HG03108 (cell line): ENCODE results near the gene LSM12.
A peak's percentile ranks its signal among the peaks of the same experiment; 100 is the strongest.
"Not testable (repeated sequence)": the region's sequence is repeated elsewhere in the genome, so short reads cannot be mapped to it uniquely, and the experiment has no call there.

Source experiments
- ATAC-seq: cut with Tn5 transposase; IDR thresholded peaks from one replicate; pipeline ENCODE4 v1.9.1; 2021; ENCODE audit warnings: moderate library complexity; ENCODE audit not compliant: unreplicated experiment

Gene LSM12

GRCh38 chr17:44076716-44077594 lies 10.5 kb upstream of the LSM12 start:
- ATAC-seq: no peak

- ATAC-seq: no peak
Observed at GRCh38 chr17:44075598-44076293, 9.3 kb upstream of the LSM12 start.

- ATAC-seq: no peak
Observed at GRCh38 chr17:44074911-44075285, 8.4 kb upstream of the LSM12 start.

GRCh38 chr17:44074231-44074910 lies 7.9 kb upstream of the LSM12 start:
- ATAC-seq: no peak

GRCh38 chr17:44071772-44072171 lies 5.3 kb upstream of the LSM12 start:
- no peak for ATAC-seq

- no peak for ATAC-seq
Observed at GRCh38 chr17:44071198-44071520, 4.7 kb upstream of the LSM12 start.

- ATAC-seq: peak; percentile 68
Observed at GRCh38 chr17:44070455-44071197, 4.2 kb upstream of the LSM12 start, which contains the start of gene G6PC3. Gene G6PC3, plus strand, starts transcription at chr17:44070735. Its CDS starts 231 bp downstream, at chr17:44070966.

- peak; percentile 5 for ATAC-seq
Observed at GRCh38 chr17:44069974-44070454, 3.5 kb upstream of the LSM12 start.

GRCh38 chr17:44067545-44067940 lies 1.1 kb upstream of the LSM12 start:
- no peak for ATAC-seq

- ATAC-seq: no peak
Observed at GRCh38 chr17:44065668-44066203, 735 bp downstream of the LSM12 start.

GRCh38 chr17:44063704-44064639 lies 2.5 kb downstream of the LSM12 start:
- ATAC-seq: no peak

GRCh38 chr17:44062871-44063270 lies 3.6 kb downstream of the LSM12 start:
- no peak for ATAC-seq

GRCh38 chr17:44061446-44061845 lies 5.0 kb downstream of the LSM12 start:
- no peak for ATAC-seq

- ATAC-seq: no peak
Observed at GRCh38 chr17:44059101-44059892, 7.2 kb downstream of the LSM12 start.

- no peak for ATAC-seq
Observed at GRCh38 chr17:44053125-44053872, 13.2 kb downstream of the LSM12 start.

- ATAC-seq: no peak
Observed at GRCh38 chr17:44049294-44050060, 17.0 kb downstream of the LSM12 start.

- not testable (repeated sequence) for ATAC-seq
Observed at GRCh38 chr17:44046893-44047292, 19.6 kb downstream of the LSM12 start.
